Measurements from ENCODE around the gene PPP2R2C. TPM values are rescaled to one million over a fixed set of nuclear protein-coding genes. Genes with fewer than 3 reads are reported as not detected.

PPP2R2C gene
- not detected for total RNA-seq
- polyA plus RNA-seq: not detected
- total RNA-seq: 0.40 reads per million

GRCh38 chr4:6472387-6473263 is at the start of gene PPP2R2C:
PPP2R2C (minus strand) TSS chr4:6472614; CDS start chr4:6472229, 385 bp downstream.
- Histone ChIP-seq H3K4me1 (ENCODE audit: control insufficient read depth in 2 of 2, insufficient read depth in 2 of 2, low read length in 2 of 2) (no peaks in the 10 kb centered on the region), H3K27ac (ENCODE audit: low read depth, low read length) (no peak within 1 kb of the TSS), H3K27me3 (ENCODE audit: control insufficient read depth in 2 of 2, insufficient read depth in 2 of 2, low read length in 2 of 2) (no peaks in the 10 kb centered on the region), H3K9me3 (ENCODE audit: control insufficient read depth in 2 of 3, low read length in 3 of 3) (no peaks in the 10 kb centered on the region), H3K36me3 (ENCODE audit: control insufficient read depth in 2 of 3, insufficient read depth in 3 of 3, low read length in 3 of 3) (no peaks in the 10 kb centered on the region), H3K4me3 (ENCODE audit: low read length) (no peak within 1 kb of the TSS)
- ChIA-PET POLR2A (no interaction called here), CTCF (no interaction called here)
- ATAC-seq (no peak), DNase-seq (no peak)
- peaks cover 0 to under 1% (median 0%) of the 10 kb centered on the region in 5 donors for H3K36me3 Mint-ChIP-seq
- peak within 1 kb of the TSS in 8 of 10 donors; percentile 3 to 75 (median 49) for H3K4me3 Mint-ChIP-seq
- H3K27ac Mint-ChIP-seq: no peak within 1 kb of the TSS
- peaks cover 48 to 71% (median 62%) of the 10 kb centered on the region in 5 donors for H3K27me3 Mint-ChIP-seq
- peaks cover 0 to 11% (median 0%) of the 10 kb centered on the region in 11 donors for H3K9me3 Mint-ChIP-seq
- intact Hi-C loops (cut with micrococcal nuclease): no loop called here
- peaks cover 0 to 9% (median 5%) of the 10 kb centered on the region in 7 donors for H3K4me1 Mint-ChIP-seq

- Mint-ChIP-seq H3K36me3 (no peaks in the 10 kb centered on the region), H3K4me1 (no peaks in the 10 kb centered on the region), H3K27me3 (peaks cover 3 to 20% (median 17%) of the 10 kb centered on the region in 5 donors), H3K4me3 (no peak overlapping the region), H3K27ac (peak overlapping the region in 1 of 9 donors; percentile 38), H3K9me3 (peaks cover 0 to 3% (median 0%) of the 10 kb centered on the region in 11 donors)
- H3K27ac ChIP-seq (ENCODE audit: low read depth, low read length): no peak overlapping the region
- no peak overlapping the region for H3K4me3 ChIP-seq (ENCODE audit: low read length)
- H3K9me3 ChIP-seq (ENCODE audit: control insufficient read depth in 2 of 3, low read length in 3 of 3): no peaks in the 10 kb centered on the region
- DNase-seq (no peak), ATAC-seq (no peak)
- ChIA-PET CTCF (no interaction called here), POLR2A (no interaction called here)
- intact Hi-C loops (cut with micrococcal nuclease): no loop called here
- no peaks in the 10 kb centered on the region for H3K27me3 ChIP-seq (ENCODE audit: control insufficient read depth in 2 of 2, insufficient read depth in 2 of 2, low read length in 2 of 2)
- no peaks in the 10 kb centered on the region for H3K4me1 ChIP-seq (ENCODE audit: control insufficient read depth in 2 of 2, insufficient read depth in 2 of 2, low read length in 2 of 2)
- no peaks in the 10 kb centered on the region for H3K36me3 ChIP-seq (ENCODE audit: control insufficient read depth in 2 of 3, insufficient read depth in 3 of 3, low read length in 3 of 3)
These were observed 48.6 kb upstream of the PPP2R2C start for GRCh38 chr4:6520978-6521377.

GRCh38 chr4:6520051-6520636 is 47.7 kb upstream of the PPP2R2C start:
- ChIA-PET POLR2A (no interaction called here), CTCF (no interaction called here)
- ATAC-seq (no peak), DNase-seq (no peak)
- no peaks in the 10 kb centered on the region for H3K36me3 ChIP-seq (ENCODE audit: control insufficient read depth in 2 of 3, insufficient read depth in 3 of 3, low read length in 3 of 3)
- Mint-ChIP-seq H3K27ac (no peak overlapping the region), H3K4me1 (no peaks in the 10 kb centered on the region), H3K9me3 (peaks cover 0 to 3% (median 0%) of the 10 kb centered on the region in 11 donors), H3K27me3 (peaks cover 3 to 20% (median 17%) of the 10 kb centered on the region in 5 donors), H3K4me3 (no peak overlapping the region), H3K36me3 (no peaks in the 10 kb centered on the region)
- no peak overlapping the region for H3K27ac ChIP-seq (ENCODE audit: low read depth, low read length)
- no peaks in the 10 kb centered on the region for H3K9me3 ChIP-seq (ENCODE audit: control insufficient read depth in 2 of 3, low read length in 3 of 3)
- H3K27me3 ChIP-seq (ENCODE audit: control insufficient read depth in 2 of 2, insufficient read depth in 2 of 2, low read length in 2 of 2): no peaks in the 10 kb centered on the region
- intact Hi-C loops (cut with micrococcal nuclease): no loop called here
- no peaks in the 10 kb centered on the region for H3K4me1 ChIP-seq (ENCODE audit: control insufficient read depth in 2 of 2, insufficient read depth in 2 of 2, low read length in 2 of 2)
- no peak overlapping the region for H3K4me3 ChIP-seq (ENCODE audit: low read length)

GRCh38 chr4:6517171-6517570 is 44.8 kb upstream of the PPP2R2C start:
- Histone ChIP-seq H3K27me3 (ENCODE audit: control insufficient read depth in 2 of 2, insufficient read depth in 2 of 2, low read length in 2 of 2) (no peaks in the 10 kb centered on the region), H3K27ac (ENCODE audit: low read depth, low read length) (no peak overlapping the region), H3K36me3 (ENCODE audit: control insufficient read depth in 2 of 3, insufficient read depth in 3 of 3, low read length in 3 of 3) (no peaks in the 10 kb centered on the region), H3K9me3 (ENCODE audit: control insufficient read depth in 2 of 3, low read length in 3 of 3) (no peaks in the 10 kb centered on the region), H3K4me3 (ENCODE audit: low read length) (no peak overlapping the region), H3K4me1 (ENCODE audit: control insufficient read depth in 2 of 2, insufficient read depth in 2 of 2, low read length in 2 of 2) (no peaks in the 10 kb centered on the region)
- Mint-ChIP-seq H3K4me3 (no peak overlapping the region), H3K27ac (no peak overlapping the region), H3K9me3 (peaks cover 0 to 6% (median 3%) of the 10 kb centered on the region in 11 donors), H3K4me1 (no peaks in the 10 kb centered on the region), H3K36me3 (peaks cover 0 to 2% (median 0%) of the 10 kb centered on the region in 5 donors), H3K27me3 (peaks cover 3 to 22% (median 16%) of the 10 kb centered on the region in 5 donors)
- CTCF ChIA-PET: no interaction called here
- POLR2A ChIA-PET: no interaction called here
- no peak for DNase-seq
- ATAC-seq: no peak
- intact Hi-C loops (cut with micrococcal nuclease): no loop called here

- H3K36me3 Mint-ChIP-seq: peaks cover 0 to 2% (median 0%) of the 10 kb centered on the region in 5 donors
- ATAC-seq (no peak), DNase-seq (no peak)
- no peaks in the 10 kb centered on the region for H3K4me1 Mint-ChIP-seq
- H3K9me3 Mint-ChIP-seq: peaks cover 0 to 6% (median 3%) of the 10 kb centered on the region in 11 donors
- ChIA-PET CTCF (interaction anchor here (0.6 kb wide), 1 partner anchor 937 kb away, joined by 4 read pairs; no protein-coding TSS in a partner anchor), POLR2A (no interaction called here)
- H3K27ac Mint-ChIP-seq: no peak overlapping the region
- no peaks in the 10 kb centered on the region for H3K4me1 ChIP-seq (ENCODE audit: control insufficient read depth in 2 of 2, insufficient read depth in 2 of 2, low read length in 2 of 2)
- H3K27ac ChIP-seq (ENCODE audit: low read depth, low read length): no peak overlapping the region
- peaks cover 3 to 22% (median 16%) of the 10 kb centered on the region in 5 donors for H3K27me3 Mint-ChIP-seq
- H3K36me3 ChIP-seq (ENCODE audit: control insufficient read depth in 2 of 3, insufficient read depth in 3 of 3, low read length in 3 of 3): no peaks in the 10 kb centered on the region
- H3K9me3 ChIP-seq (ENCODE audit: control insufficient read depth in 2 of 3, low read length in 3 of 3): no peaks in the 10 kb centered on the region
- no peak overlapping the region for H3K4me3 ChIP-seq (ENCODE audit: low read length)
- H3K4me3 Mint-ChIP-seq: no peak overlapping the region
- no peaks in the 10 kb centered on the region for H3K27me3 ChIP-seq (ENCODE audit: control insufficient read depth in 2 of 2, insufficient read depth in 2 of 2, low read length in 2 of 2)
- intact Hi-C loops (cut with micrococcal nuclease): no loop called here
These were observed 44.3 kb upstream of the PPP2R2C start for GRCh38 chr4:6516762-6517161.

- no peak overlapping the region for H3K4me3 ChIP-seq (ENCODE audit: low read length)
- Mint-ChIP-seq H3K4me1 (peaks cover 0 to under 1% (median 0%) of the 10 kb centered on the region in 7 donors), H3K9me3 (peaks cover 0 to 6% (median 3%) of the 10 kb centered on the region in 11 donors), H3K27ac (no peak overlapping the region), H3K4me3 (no peak overlapping the region), H3K27me3 (peaks cover 3 to 22% (median 16%) of the 10 kb centered on the region in 5 donors), H3K36me3 (peaks cover 0 to 2% (median 0%) of the 10 kb centered on the region in 5 donors)
- POLR2A ChIA-PET: no interaction called here
- ATAC-seq (no peak), DNase-seq (no peak)
- CTCF ChIA-PET: interaction anchor here (0.6 kb wide), 1 partner anchor 937 kb away, joined by 4 read pairs; no protein-coding TSS in a partner anchor
- H3K9me3 ChIP-seq (ENCODE audit: control insufficient read depth in 2 of 3, low read length in 3 of 3): no peaks in the 10 kb centered on the region
- no peaks in the 10 kb centered on the region for H3K27me3 ChIP-seq (ENCODE audit: control insufficient read depth in 2 of 2, insufficient read depth in 2 of 2, low read length in 2 of 2)
- no peaks in the 10 kb centered on the region for H3K36me3 ChIP-seq (ENCODE audit: control insufficient read depth in 2 of 3, insufficient read depth in 3 of 3, low read length in 3 of 3)
- no peaks in the 10 kb centered on the region for H3K4me1 ChIP-seq (ENCODE audit: control insufficient read depth in 2 of 2, insufficient read depth in 2 of 2, low read length in 2 of 2)
- no peak overlapping the region for H3K27ac ChIP-seq (ENCODE audit: low read depth, low read length)
- intact Hi-C loops (cut with micrococcal nuclease): no loop called here
These were observed 43.9 kb upstream of the PPP2R2C start for GRCh38 chr4:6516281-6516680.
